Measurements from ENCODE around the gene CYP2E1. TPM values are rescaled to one million over a fixed set of nuclear protein-coding genes. Genes with fewer than 3 reads are reported as not detected.

CYP2E1 gene
- total RNA-seq, 4 donors from 2014 or later: 3.1 to 26.9 (median 10.5) TPM

DNA sequence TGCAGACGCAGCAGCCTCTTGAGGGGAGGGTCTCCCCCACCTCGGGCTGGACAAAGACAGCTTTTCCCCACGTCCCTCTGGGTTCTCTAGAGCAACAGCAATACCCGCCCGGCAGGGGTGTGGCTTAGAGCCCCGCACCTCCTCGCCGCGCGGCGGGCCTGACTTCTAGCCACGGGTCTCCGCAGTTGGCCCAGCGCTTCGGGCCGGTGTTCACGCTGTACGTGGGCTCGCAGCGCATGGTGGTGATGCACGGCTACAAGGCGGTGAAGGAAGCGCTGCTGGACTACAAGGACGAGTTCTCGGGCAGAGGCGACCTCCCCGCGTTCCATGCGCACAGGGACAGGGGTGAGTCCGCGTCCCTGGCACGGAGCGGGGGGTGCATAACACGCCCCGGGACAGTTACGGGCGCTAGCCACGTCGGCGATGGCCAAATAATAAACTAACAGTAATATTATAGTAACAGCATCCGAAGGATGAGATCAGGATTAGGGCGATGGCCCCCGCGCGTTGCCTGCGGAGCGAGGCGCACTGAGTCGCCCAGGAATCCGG lies 1.2 kb downstream of the CYP2E1 start:
- Histone ChIP-seq H3K27me3 (peaks cover 0 to 52% (median 11%) of the 10 kb centered on the region in 4 donors), H3K4me3 (peak overlapping the region; percentile 27 to 57 (median 45)), H3K27ac (peak overlapping the region in 3 of 4 donors; percentile 26 to 88 (median 78)), H3K9me3 (peaks cover 0 to 14% (median 0%) of the 10 kb centered on the region in 3 donors), H3K4me1 (peaks cover 10 to 46% (median 15%) of the 10 kb centered on the region in 3 donors), H3K36me3 (peaks cover 0 to 18% (median 0%) of the 10 kb centered on the region in 3 donors)
- no peak for DNase-seq
- intact Hi-C loops (cut with DNase I): no loop called here
- no peak for TF ChIP-seq POLR2A (IDR thresholded peaks at IDR 0.05)
- TF ChIP-seq, protein P1, sequence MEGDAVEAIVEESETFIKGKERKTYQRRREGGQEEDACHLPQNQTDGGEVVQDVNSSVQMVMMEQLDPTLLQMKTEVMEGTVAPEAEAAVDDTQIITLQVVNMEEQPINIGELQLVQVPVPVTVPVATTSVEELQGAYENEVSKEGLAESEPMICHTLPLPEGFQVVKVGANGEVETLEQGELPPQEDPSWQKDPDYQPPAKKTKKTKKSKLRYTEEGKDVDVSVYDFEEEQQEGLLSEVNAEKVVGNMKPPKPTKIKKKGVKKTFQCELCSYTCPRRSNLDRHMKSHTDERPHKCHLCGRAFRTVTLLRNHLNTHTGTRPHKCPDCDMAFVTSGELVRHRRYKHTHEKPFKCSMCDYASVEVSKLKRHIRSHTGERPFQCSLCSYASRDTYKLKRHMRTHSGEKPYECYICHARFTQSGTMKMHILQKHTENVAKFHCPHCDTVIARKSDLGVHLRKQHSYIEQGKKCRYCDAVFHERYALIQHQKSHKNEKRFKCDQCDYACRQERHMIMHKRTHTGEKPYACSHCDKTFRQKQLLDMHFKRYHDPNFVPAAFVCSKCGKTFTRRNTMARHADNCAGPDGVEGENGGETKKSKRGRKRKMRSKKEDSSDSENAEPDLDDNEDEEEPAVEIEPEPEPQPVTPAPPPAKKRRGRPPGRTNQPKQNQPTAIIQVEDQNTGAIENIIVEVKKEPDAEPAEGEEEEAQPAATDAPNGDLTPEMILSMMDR (IDR thresholded peaks at IDR 0.05): no peak
- 20 to 51% methylated on average over 1 to 33 of the region's 50 CpGs for WGBS, 2 donors

DNA sequence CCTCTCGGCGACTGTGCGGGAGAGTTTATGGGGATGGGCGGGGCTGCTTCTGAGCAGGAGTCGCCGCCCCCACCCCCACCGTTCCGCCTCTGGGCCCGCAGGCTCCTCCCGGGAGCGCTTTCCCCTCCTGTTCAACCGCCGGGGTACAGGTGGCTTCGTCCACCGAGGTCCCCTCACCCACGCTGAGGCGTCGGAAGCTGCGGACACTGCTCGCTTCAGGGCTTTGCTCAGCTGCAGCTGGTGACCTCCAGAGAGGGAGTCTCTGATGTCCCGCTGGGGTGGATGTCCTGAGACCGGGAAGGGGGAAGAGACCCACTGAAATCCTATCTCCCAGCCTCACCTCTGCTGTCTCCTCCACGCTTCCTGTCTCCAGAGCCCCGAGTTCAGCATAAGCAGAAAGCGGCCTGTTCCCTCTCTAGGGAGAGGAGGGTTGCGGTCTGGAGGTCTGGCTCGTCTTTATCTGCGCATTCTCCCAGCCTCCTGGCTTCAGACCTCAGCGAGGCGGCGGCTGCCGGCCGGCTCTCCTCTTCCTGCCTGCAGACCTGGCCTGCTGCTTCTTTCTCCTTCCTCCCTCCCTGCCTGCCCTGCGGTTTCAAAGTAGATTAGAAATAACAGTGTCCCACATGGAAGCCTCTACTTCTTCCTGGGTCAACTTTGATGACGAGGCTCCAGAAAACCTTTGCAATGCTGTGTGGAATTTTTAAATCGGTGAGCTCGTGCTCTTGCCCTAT lies 1.8 kb downstream of the CYP2E1 start:
- 5 to 25% methylated on average over 12 to 28 of the region's 37 CpGs for WGBS, 2 donors
- Histone ChIP-seq H3K27me3 (peaks cover 0 to 52% (median 11%) of the 10 kb centered on the region in 4 donors), H3K36me3 (peaks cover 0 to 22% (median 0%) of the 10 kb centered on the region in 3 donors), H3K4me3 (peak overlapping the region; percentile 27 to 57 (median 45)), H3K9me3 (peaks cover 0 to 9% (median 0%) of the 10 kb centered on the region in 3 donors), H3K4me1 (peaks cover 10 to 46% (median 15%) of the 10 kb centered on the region in 3 donors), H3K27ac (peak overlapping the region in 2 of 4 donors; percentile 78 to 88)
- no peak for DNase-seq
- intact Hi-C loops (cut with DNase I): no loop called here
- TF ChIP-seq, protein P1 (IDR thresholded peaks at IDR 0.05): no peak
- TF ChIP-seq POLR2A (IDR thresholded peaks at IDR 0.05): no peak

DNA sequence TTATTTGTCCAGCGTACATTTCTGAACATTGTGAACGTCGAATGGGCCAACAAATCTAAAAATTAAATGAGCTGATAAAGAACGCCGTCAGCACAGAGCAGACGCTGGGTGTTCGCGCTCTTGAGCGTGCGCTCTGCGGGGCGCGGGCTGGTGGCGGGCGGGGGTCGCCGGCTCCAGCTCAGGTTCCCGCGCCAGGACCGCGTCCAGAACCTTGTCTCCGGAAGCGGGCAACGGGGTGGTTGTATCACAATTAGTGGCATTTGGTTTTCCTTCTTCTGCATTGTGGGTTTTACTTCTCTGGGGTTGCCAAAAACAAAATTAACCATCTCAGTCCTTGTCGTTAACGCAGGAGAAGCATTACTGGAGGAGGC lies 2.4 kb downstream of the CYP2E1 start:
- peaks cover 0 to 52% (median 11%) of the 10 kb centered on the region in 4 donors for H3K27me3 ChIP-seq
- H3K4me1 ChIP-seq: peaks cover 10 to 44% (median 15%) of the 10 kb centered on the region in 3 donors
- H3K4me3 ChIP-seq: peak overlapping the region in 3 of 4 donors; percentile 42 to 57 (median 48)
- no peak for DNase-seq
- H3K9me3 ChIP-seq: peaks cover 0 to 3% (median 0%) of the 10 kb centered on the region in 3 donors
- peak overlapping the region in 1 of 4 donors; percentile 88 for H3K27ac ChIP-seq
- WGBS, 2 donors: 4 to 41% methylated on average over 16 to 24 of the region's 26 CpGs
- H3K36me3 ChIP-seq: peaks cover 0 to 22% (median 0%) of the 10 kb centered on the region in 3 donors
- TF ChIP-seq POLR2A (IDR thresholded peaks at IDR 0.05): no peak
- TF ChIP-seq, protein P1 (IDR thresholded peaks at IDR 0.05): no peak
- intact Hi-C loops (cut with DNase I): no loop called here

DNA sequence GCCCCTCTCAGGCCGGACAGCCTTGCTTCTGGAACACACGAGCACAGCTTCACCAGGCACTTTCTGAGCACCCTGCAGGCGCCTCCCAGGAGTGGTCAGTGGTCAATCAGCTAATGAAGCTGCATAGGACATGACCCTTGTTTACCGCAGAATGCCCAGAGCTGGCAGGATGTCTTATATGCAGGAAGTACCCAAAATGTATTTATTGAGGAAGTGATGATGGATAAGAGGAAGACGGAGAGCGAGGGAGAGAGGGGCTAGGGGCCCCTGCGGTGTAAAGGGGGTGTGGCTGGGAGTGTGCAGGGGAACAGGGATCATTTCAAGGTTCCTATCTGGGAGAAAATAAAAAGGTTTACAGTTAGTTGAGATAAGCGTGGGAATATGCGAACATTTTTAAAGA lies 3.3 kb downstream of the CYP2E1 start:
- no peak for DNase-seq
- no peak overlapping the region for H3K27ac ChIP-seq
- TF ChIP-seq, protein P1 (IDR thresholded peaks at IDR 0.05): no peak
- TF ChIP-seq POLR2A (IDR thresholded peaks at IDR 0.05): no peak
- WGBS, 2 donors: 63 to 80% methylated on average over 6 to 9 of the region's 9 CpGs
- peaks cover 0 to 46% (median 11%) of the 10 kb centered on the region in 4 donors for H3K27me3 ChIP-seq
- peaks cover 0 to 22% (median 0%) of the 10 kb centered on the region in 3 donors for H3K36me3 ChIP-seq
- H3K4me1 ChIP-seq: peaks cover 10 to 44% (median 15%) of the 10 kb centered on the region in 3 donors
- intact Hi-C loops (cut with DNase I): no loop called here
- no peaks in the 10 kb centered on the region for H3K9me3 ChIP-seq
- H3K4me3 ChIP-seq: no peak overlapping the region

DNA sequence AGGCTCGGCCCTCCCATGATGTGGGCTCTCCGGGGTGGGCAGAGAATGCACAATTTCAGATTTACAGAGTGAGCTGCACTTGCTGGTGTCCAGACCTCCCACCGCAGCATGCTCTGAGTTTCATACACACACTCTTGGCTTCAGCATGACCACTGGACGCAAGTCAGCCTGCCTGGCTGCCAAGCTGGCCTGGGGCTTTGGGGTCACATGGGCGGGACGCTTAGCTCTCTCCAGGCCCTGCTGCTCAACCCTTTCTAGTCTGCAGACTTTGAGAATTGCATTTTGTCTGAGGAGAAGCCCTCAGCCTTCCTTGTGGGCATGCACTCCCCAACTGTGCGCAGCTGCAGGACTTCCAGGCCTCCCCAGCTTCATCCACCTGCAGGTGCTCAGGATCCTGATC lies 5.7 kb downstream of the CYP2E1 start:
- TF ChIP-seq, protein P1 (IDR thresholded peaks at IDR 0.05): no peak
- TF ChIP-seq POLR2A (IDR thresholded peaks at IDR 0.05): no peak
- WGBS, 2 donors: 54 to 95% methylated on average over 2 to 5 of the region's 7 CpGs
- H3K4me3 ChIP-seq: no peak overlapping the region
- H3K27ac ChIP-seq: no peak overlapping the region
- no peak for DNase-seq
- peaks cover 0 to 22% (median 0%) of the 10 kb centered on the region in 3 donors for H3K36me3 ChIP-seq
- intact Hi-C loops (cut with DNase I): no loop called here
- H3K27me3 ChIP-seq: peaks cover 0 to 29% (median 9%) of the 10 kb centered on the region in 4 donors
- H3K4me1 ChIP-seq: peaks cover 10 to 37% (median 15%) of the 10 kb centered on the region in 3 donors
- H3K9me3 ChIP-seq: no peaks in the 10 kb centered on the region

Data from esophagus squamous epithelium (tissue), 5 donors.